Neural crest cell (in vitro differentiated cells): Measurements from ENCODE around the gene KCNK7. TPM values are rescaled to one million over a fixed set of nuclear protein-coding genes. Genes with fewer than 3 reads are reported as not detected.
A peak's percentile ranks its signal among the peaks of the same experiment; 100 is the strongest.
"Not testable (repeated sequence)": the region's sequence is repeated elsewhere in the genome, so short reads cannot be mapped to it uniquely, and the experiment has no call there.

ENCODE experiments used
- DNase-seq: peaks from one replicate; pipeline ENCODE4 v3.0.0; 2021; ENCODE audit warnings: low read depth, mixed read lengths, low spot score
- H3K27ac Mint-ChIP-seq: one replicate; pipeline ENCODE4 v1.8.0; 2021; ENCODE audit warnings: mild to moderate bottlenecking, mixed read lengths; ENCODE audit not compliant: unreplicated experiment
- H3K27me3 Mint-ChIP-seq: 2 replicates; pipeline ENCODE4 v1.8.0; 2021; ENCODE audit warnings: low read depth, mild to moderate bottlenecking, mixed read lengths
- H3K36me3 Mint-ChIP-seq: 2 replicates; pipeline ENCODE4 v1.8.0; 2021; ENCODE audit warnings: low read depth, mild to moderate bottlenecking, mixed read lengths
- H3K4me1 Mint-ChIP-seq: 2 replicates; pipeline ENCODE4 v1.8.0; 2021; ENCODE audit warnings: mixed read lengths
- H3K4me3 Mint-ChIP-seq: one replicate; pipeline ENCODE4 v1.8.0; 2021; ENCODE audit warnings: mild to moderate bottlenecking, mixed read lengths
- H3K9me3 Mint-ChIP-seq: 2 replicates; pipeline ENCODE4 v1.8.0; 2021; ENCODE audit warnings: mixed read lengths
- CTCF ChIP-seq: fragments of 200-600 bp; sonication (generic); conservative IDR thresholded peaks from 2 replicates; pipeline ENCODE4 v1.5.0; 2021; ENCODE audit warnings: antibody characterized with exemption, mild to moderate bottlenecking
- total RNA-seq: library from RNA; stranded (reverse); gene quantifications from 2 replicates; pipeline ENCODE4 v1.2.1, GENCODE V29; 2021

The KCNK7 gene
- total RNA-seq, 1 donor from 2014 or later = 1.0 TPM

- Mint-ChIP-seq H3K9me3 (no peaks in the 10 kb centered on the region), H3K4me3 (peak within 1 kb of the TSS; percentile 100), H3K4me1 (peaks cover 60% of the 10 kb centered on the region), H3K36me3 (peaks cover 7% of the 10 kb centered on the region), H3K27me3 (peaks cover 13% of the 10 kb centered on the region), H3K27ac (peak within 1 kb of the TSS; percentile 98)
- TF ChIP-seq CTCF = peak; percentile 67
- peak; percentile 94 for DNase-seq
These were observed 25.4 kb downstream of the KCNK7 start, which contains the start of gene ZNRD2 for GRCh38 chr11:65569973-65570918. Gene ZNRD2, plus strand, starts transcription at chr11:65570477. Its CDS starts 15 bp downstream, at chr11:65570492.

GRCh38 chr11:65569164-65569972, 26.2 kb downstream of the KCNK7 start:
- TF ChIP-seq CTCF = no peak
- Mint-ChIP-seq H3K4me1 (peaks cover 53% of the 10 kb centered on the region), H3K4me3 (peak overlapping the region; percentile 100), H3K36me3 (peaks cover 2% of the 10 kb centered on the region), H3K9me3 (no peaks in the 10 kb centered on the region), H3K27me3 (peaks cover 6% of the 10 kb centered on the region), H3K27ac (peak overlapping the region; percentile 98)
- DNase-seq = no peak

GRCh38 chr11:65565624-65566453, 29.8 kb downstream of the KCNK7 start:
- Mint-ChIP-seq H3K36me3 (peaks cover 2% of the 10 kb centered on the region), H3K27ac (no peak overlapping the region), H3K9me3 (no peaks in the 10 kb centered on the region), H3K27me3 (peaks cover 6% of the 10 kb centered on the region), H3K4me1 (peaks cover 34% of the 10 kb centered on the region), H3K4me3 (peak overlapping the region; percentile 44)
- DNase-seq = no peak
- TF ChIP-seq CTCF = no peak

GRCh38 chr11:65564879-65565559, 30.6 kb downstream of the KCNK7 start:
- H3K27me3 Mint-ChIP-seq, DNase-seq, H3K27ac Mint-ChIP-seq, H3K36me3 Mint-ChIP-seq, H3K9me3 Mint-ChIP-seq: not testable (repeated sequence)
- Mint-ChIP-seq H3K4me3 (peak overlapping the region; percentile 44), H3K4me1 (peaks cover 36% of the 10 kb centered on the region)

- no peaks in the 10 kb centered on the region for H3K9me3 Mint-ChIP-seq
- peaks cover 25% of the 10 kb centered on the region for H3K4me1 Mint-ChIP-seq
- H3K4me3 Mint-ChIP-seq = no peak overlapping the region
These were observed 32.0 kb downstream of the KCNK7 start for GRCh38 chr11:65563601-65564000.

More at GRCh38 chr11:65563601-65564000, 32.0 kb downstream of the KCNK7 start:
- no peak for DNase-seq
- H3K27ac Mint-ChIP-seq = no peak overlapping the region
- no peak for TF ChIP-seq CTCF
- no peaks in the 10 kb centered on the region for H3K36me3 Mint-ChIP-seq
- no peaks in the 10 kb centered on the region for H3K27me3 Mint-ChIP-seq
